Measurements from ENCODE around the gene IRAG1.

DNA sequence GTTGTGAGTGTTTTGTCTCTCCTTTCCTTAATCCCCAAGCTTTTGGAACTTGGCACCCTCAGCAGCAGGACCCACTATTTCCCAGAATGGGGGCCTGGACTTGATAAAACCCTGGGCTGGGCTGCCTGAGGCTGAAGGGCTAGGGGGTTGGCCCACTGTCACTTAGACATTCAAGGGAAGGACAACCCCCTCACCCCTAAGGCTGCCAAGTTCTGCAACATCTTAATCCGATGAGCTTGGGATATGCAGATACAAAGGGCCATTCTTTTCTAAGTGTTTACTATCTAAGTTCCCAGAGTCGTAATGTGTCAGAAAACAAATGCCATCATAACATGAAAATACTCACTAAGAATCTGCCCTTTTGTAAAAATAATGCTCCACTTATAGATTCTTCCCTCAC is 42.9 kb downstream of the IRAG1 start:
- TF ChIP-seq, protein P1, sequence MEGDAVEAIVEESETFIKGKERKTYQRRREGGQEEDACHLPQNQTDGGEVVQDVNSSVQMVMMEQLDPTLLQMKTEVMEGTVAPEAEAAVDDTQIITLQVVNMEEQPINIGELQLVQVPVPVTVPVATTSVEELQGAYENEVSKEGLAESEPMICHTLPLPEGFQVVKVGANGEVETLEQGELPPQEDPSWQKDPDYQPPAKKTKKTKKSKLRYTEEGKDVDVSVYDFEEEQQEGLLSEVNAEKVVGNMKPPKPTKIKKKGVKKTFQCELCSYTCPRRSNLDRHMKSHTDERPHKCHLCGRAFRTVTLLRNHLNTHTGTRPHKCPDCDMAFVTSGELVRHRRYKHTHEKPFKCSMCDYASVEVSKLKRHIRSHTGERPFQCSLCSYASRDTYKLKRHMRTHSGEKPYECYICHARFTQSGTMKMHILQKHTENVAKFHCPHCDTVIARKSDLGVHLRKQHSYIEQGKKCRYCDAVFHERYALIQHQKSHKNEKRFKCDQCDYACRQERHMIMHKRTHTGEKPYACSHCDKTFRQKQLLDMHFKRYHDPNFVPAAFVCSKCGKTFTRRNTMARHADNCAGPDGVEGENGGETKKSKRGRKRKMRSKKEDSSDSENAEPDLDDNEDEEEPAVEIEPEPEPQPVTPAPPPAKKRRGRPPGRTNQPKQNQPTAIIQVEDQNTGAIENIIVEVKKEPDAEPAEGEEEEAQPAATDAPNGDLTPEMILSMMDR (IDR thresholded peaks at IDR 0.05), result no peak
- no peak for TF ChIP-seq ZFX (IDR thresholded peaks at IDR 0.05; ENCODE audit: borderline replicate concordance)
